Right cardiac atrium (tissue), 5 donors: ENCODE results near the gene SFXN2. TPM values are rescaled to one million over a fixed set of nuclear protein-coding genes. Genes with fewer than 3 reads are reported as not detected.

Experiments used
- ATAC-seq, 2 donors: fragments of 200-7000 bp; cut with Tn5 transposase; one replicate each; pipeline versions ENCODE4 v1.8.0 to v1.9.1; 2020; ENCODE audit warnings: moderate library complexity in 2 of 2, mild to moderate bottlenecking in 1 of 2
- DNase-seq, 3 donors: peaks; one replicate each; pipeline ENCODE4 v3.0.0-alpha.2; 2020
- H3K27ac ChIP-seq: one replicate; pipeline ENCODE4 v1.5.1; 2013; ENCODE audit warnings: mild to moderate bottlenecking, low read length, control low read depth, moderate library complexity
- H3K27me3 ChIP-seq: one replicate; pipeline ENCODE4 v1.6.1; 2013; ENCODE audit not compliant: control insufficient read depth, insufficient read depth
- H3K4me1 ChIP-seq: one replicate; pipeline ENCODE4 v1.6.1; 2013; ENCODE audit warnings: low read length; ENCODE audit not compliant: control insufficient read depth, insufficient read depth
- H3K4me3 ChIP-seq: one replicate; pipeline ENCODE4 v1.5.1; 2013; ENCODE audit warnings: low read length, control low read depth
- H3K9me3 ChIP-seq: one replicate; pipeline ENCODE4 v1.6.1; 2013; ENCODE audit warnings: low read length; ENCODE audit not compliant: control insufficient read depth
- WGBS: extraction: QIAGEN DNeasy Blood & Tissue Kit; methylation state at CpG from one replicate; pipeline ENCODE4 v1.1.7; 2013; 5-methylcytosine and 5-hydroxymethylcytosine counted together
- intact Hi-C, 4 donors: fragments of 100-400 bp; cut with DNase I; formaldehyde crosslinking; loops; one replicate each; pipeline versions ENCODE4 v1.11.0 to v1.14.0; 2022 to 2023
- polyA plus RNA-seq: library from polyadenylated mRNA; stranded (reverse); fragments of 200-250 nt; gene quantifications from one replicate; pipeline ENCODE4 v1.2.3, GENCODE V29; 2013
- total RNA-seq, 4 donors: library from RNA; stranded (reverse); fragmentation: NEBNext Ultra II Directional; extraction: Animal tissue kit (Norgen Biotek cat#: 25700); gene quantifications; one replicate each; pipeline ENCODE4 v1.2.1, GENCODE V29; 2021
- donor health status: healthy with polysubstance abuse.
- donor health status: DM: no; HTN: yes; CAD: no.
- donor health status: DM: no; HTN: no; CAD: no.
- donor health status: DM: no; HTN: yes; CAD: no; lungs with severe emphysema.
- donor health status: DM: yes; HTN: yes; CAD: no.

Gene SFXN2
- total and polyA plus RNA-seq, 5 donors = 1.8 to 4.8 (median 2.3) TPM

DNA sequence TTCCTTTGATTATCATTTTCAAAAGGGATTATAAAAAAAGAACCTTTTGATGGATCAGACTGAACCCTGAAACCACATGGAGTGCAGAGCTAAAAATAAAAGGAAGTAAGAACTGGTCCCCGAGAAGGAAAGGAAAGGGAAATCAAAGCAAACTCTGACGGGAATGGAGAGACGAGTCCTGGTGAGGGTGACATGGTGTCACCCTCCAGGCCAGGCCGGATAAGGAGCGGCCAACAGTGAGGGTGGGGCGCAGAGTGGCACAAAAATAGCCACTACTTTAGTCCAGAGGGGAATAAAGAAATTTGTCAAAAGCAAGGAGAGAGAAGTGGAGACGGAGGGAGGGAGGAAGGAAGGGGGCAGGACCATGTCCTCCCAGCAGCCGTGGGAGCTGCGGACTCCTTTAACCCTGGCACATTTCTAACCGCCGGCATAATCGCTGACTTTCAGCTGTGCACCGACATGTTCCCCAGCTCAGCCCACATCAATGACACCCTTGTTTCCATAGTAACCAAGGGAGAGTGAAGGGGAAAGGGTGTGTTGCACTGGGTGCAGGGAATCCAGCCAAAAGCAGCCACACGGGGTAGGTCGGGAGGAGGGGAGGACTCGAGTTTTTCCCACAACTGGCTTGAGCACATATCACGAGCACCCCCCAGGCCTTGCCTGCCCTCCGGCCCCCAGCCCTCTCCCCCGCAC, 40.5 kb upstream of the SFXN2 start:
- Histone ChIP-seq H3K27ac (peak overlapping the region; percentile 84), H3K4me1 (peaks cover 20% of the 10 kb centered on the region), H3K27me3 (no peaks in the 10 kb centered on the region), H3K4me3 (peak overlapping the region; percentile 30), H3K9me3 (no peaks in the 10 kb centered on the region)
- ATAC-seq (peak; percentile 77 to 83), DNase-seq (peak; percentile 76 to 88 (median 85))
- intact Hi-C loops = loop anchor here in 1 of 4 donors (5.0 kb wide), 1 partner anchor 38 kb away; the partner anchor contains the start of genes ARL3 and SFXN2
- WGBS = 2% methylated on average over 19 of the region's 19 CpGs

DNA sequence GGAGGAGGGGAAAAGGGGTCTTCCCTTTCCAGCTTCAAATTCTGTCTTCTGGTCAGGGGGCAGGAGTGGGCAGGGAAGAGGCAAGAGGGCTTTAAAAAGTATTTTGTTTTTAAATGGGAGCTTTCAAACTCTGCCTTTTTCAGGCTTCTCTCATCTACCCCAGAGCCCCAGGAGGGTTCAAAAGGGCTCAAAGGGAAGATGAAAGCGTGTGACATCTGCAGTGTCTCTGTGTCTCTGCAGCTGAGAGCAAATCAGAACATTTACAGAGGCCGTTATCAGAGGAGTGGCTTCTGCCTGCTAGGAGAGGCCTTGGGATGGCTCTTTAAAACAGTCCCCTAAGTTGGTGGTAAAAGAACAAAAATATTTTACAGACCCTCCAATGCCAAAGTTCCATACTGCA, 39.9 kb upstream of the SFXN2 start:
- H3K4me1 ChIP-seq = peaks cover 15% of the 10 kb centered on the region
- no peaks in the 10 kb centered on the region for H3K9me3 ChIP-seq
- H3K27me3 ChIP-seq = no peaks in the 10 kb centered on the region
- 18% methylated on average over 2 of the region's 2 CpGs for WGBS
- no peak for DNase-seq
- intact Hi-C loops = loop anchor here in 1 of 4 donors (5.0 kb wide), 1 partner anchor 38 kb away; the partner anchor contains the start of genes ARL3 and SFXN2
- peak overlapping the region; percentile 84 for H3K27ac ChIP-seq
- ATAC-seq = no peak
- peak overlapping the region; percentile 30 for H3K4me3 ChIP-seq

DNA sequence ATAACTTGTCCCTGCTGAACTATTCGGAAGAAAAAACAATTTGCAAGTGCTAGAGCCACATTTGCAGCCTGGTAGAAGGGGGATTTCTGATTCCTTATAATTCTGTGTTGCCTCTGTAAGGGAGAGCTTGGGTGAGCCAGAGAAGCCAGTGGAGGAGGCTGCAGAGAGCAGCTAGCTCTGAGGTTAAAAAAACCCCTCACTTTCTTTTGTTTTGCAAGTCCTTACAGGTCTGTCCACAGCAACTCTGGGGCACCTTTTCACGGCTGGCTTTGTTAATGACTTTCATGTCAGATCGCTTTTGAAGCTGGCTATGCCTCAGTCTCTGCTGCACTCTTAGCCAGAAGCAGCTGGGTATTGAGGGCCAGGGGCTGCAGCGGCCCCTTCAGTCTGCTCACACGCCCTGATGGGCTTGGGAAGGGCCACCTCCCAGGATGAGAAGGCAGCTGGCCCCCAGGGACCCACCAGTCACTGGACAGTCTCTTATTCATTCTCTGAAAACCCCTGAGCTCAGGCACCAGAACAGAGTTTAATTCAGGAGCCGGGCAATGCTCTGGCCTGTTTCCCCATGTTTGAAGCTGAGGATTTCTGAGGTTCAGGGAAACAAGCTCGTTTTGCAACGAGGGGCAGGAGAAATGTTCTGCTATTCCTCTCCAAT, 39.3 kb upstream of the SFXN2 start:
- intact Hi-C loops = no loop called here
- peak overlapping the region; percentile 66 for H3K27ac ChIP-seq
- WGBS = 46% methylated on average over 8 of the region's 8 CpGs

DNA sequence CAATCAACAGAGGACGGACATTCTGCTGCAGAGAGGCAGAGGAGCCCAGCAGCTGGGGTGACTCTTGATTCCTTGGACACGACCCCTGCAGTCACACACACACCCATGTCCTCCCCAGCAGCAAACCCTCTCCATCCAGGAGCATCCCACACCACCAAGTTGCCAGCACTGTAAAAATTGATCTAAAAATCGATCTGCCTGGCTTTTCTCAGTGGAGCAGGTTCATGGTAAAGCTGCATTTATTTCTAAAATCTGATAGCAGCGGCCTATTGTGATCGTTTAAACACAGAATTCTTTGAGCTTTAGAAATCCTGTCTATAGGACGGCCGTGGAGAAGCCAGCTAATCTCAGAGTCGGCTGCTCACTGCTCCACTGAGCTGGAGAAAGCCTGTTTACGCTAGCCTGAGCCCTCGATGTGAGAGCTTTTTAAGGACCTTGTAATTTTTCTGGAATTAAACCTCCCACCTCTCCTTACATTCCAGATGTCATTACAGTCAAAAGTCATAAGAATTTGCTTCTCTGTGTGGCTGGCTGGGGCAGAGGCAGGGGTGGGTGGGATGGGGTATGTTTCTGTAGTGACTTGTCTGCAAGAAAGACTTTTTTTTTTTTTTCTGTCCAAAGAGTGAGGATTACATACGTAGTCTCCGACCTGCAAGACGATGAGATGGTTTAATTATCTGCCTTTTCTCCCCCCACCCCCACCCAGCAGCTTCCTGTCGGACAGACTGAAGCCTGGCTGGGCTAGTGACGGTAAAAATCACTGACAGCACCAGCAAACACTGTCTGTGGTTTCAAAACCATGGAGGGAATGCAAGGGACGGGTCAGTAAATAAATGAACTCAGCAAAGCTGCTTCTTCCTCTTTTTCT, 38.5 kb upstream of the SFXN2 start:
- Histone ChIP-seq H3K4me3 (no peak overlapping the region), H3K4me1 (peaks cover 12% of the 10 kb centered on the region), H3K27me3 (no peaks in the 10 kb centered on the region), H3K27ac (peak overlapping the region; percentile 66), H3K9me3 (no peaks in the 10 kb centered on the region)
- ATAC-seq (no peak), DNase-seq (no peak)
- WGBS = 39% methylated on average over 16 of the region's 16 CpGs
- intact Hi-C loops = no loop called here

More for the DNA sequence above, 39.3 kb upstream of the SFXN2 start:
- no peak for ATAC-seq
- H3K4me1 ChIP-seq = peaks cover 12% of the 10 kb centered on the region
- no peaks in the 10 kb centered on the region for H3K27me3 ChIP-seq
- no peak overlapping the region for H3K4me3 ChIP-seq
- H3K9me3 ChIP-seq = no peaks in the 10 kb centered on the region
- DNase-seq = no peak

- H3K9me3 ChIP-seq = no peaks in the 10 kb centered on the region
- peaks cover 12% of the 10 kb centered on the region for H3K4me1 ChIP-seq
- no peak overlapping the region for H3K27ac ChIP-seq
- intact Hi-C loops = no loop called here
- ATAC-seq (no peak), DNase-seq (no peak)
- H3K27me3 ChIP-seq = no peaks in the 10 kb centered on the region
- 71% methylated on average over 9 of the region's 9 CpGs for WGBS
- no peak overlapping the region for H3K4me3 ChIP-seq
Observed at GRCh38 chr10:102676534-102677315, 37.7 kb upstream of the SFXN2 start.

- intact Hi-C loops = no loop called here
- H3K27me3 ChIP-seq = no peaks in the 10 kb centered on the region
- ATAC-seq (no peak), DNase-seq (no peak)
- no peaks in the 10 kb centered on the region for H3K9me3 ChIP-seq
- peak overlapping the region; percentile 73 for H3K27ac ChIP-seq
- H3K4me1 ChIP-seq = peaks cover 12% of the 10 kb centered on the region
- 77% methylated on average over 9 of the region's 9 CpGs for WGBS
- H3K4me3 ChIP-seq = no peak overlapping the region
Observed at GRCh38 chr10:102677331-102678067, 36.9 kb upstream of the SFXN2 start.

GRCh38 chr10:102678068-102678400, 36.4 kb upstream of the SFXN2 start:
- DNase-seq (no peak), ATAC-seq (no peak)
- H3K27ac ChIP-seq = peak overlapping the region; percentile 73
- H3K4me3 ChIP-seq = no peak overlapping the region
- intact Hi-C loops = no loop called here
- H3K4me1 ChIP-seq = peaks cover 12% of the 10 kb centered on the region
- WGBS = 67% methylated on average over 9 of the region's 9 CpGs
- no peaks in the 10 kb centered on the region for H3K27me3 ChIP-seq
- H3K9me3 ChIP-seq = no peaks in the 10 kb centered on the region

DNA sequence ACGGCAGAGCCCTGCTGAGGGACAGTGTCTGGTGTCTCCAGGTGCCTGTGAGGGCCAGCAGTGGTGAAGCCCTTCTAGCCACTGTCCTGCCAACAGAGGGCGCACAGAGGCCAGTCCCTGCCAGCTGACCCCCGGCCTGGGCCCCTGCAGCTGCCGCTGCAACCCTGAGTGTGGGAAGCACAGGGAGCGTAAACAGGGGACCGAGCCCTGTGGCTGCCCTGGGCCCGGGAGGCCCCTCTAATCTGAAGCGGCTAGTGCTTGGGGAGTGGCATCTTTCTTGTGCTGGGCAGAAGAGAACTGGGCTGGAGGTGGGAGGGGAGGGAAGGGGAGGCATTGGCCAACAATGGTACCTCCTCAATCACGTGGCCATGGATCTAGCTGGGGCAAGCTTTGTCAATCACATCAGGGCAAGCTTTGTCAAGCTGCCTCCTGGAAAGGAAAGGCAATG, 35.6 kb upstream of the SFXN2 start:
- peak; percentile 72 to 87 (median 85) for DNase-seq
- Histone ChIP-seq H3K27me3 (no peaks in the 10 kb centered on the region), H3K4me1 (peaks cover 12% of the 10 kb centered on the region), H3K27ac (peak overlapping the region; percentile 31), H3K9me3 (no peaks in the 10 kb centered on the region), H3K4me3 (no peak overlapping the region)
- WGBS = 13% methylated on average over 9 of the region's 9 CpGs
- peak; percentile 54 to 57 for ATAC-seq
- intact Hi-C loops = no loop called here

GRCh38 chr10:102679596-102679995, 34.8 kb upstream of the SFXN2 start:
- intact Hi-C loops = no loop called here
- H3K27ac ChIP-seq = no peak overlapping the region
- WGBS = 95% methylated on average over 4 of the region's 4 CpGs

GRCh38 chr10:102681696-102682095, 32.7 kb upstream of the SFXN2 start:
- intact Hi-C loops = no loop called here
- peaks cover 3% of the 10 kb centered on the region for H3K4me1 ChIP-seq
- no peak overlapping the region for H3K4me3 ChIP-seq
- no peak for DNase-seq
- ATAC-seq = no peak
- 82% methylated on average over 5 of the region's 5 CpGs for WGBS
- no peaks in the 10 kb centered on the region for H3K27me3 ChIP-seq
- H3K27ac ChIP-seq = no peak overlapping the region
- no peaks in the 10 kb centered on the region for H3K9me3 ChIP-seq

More at GRCh38 chr10:102679596-102679995, 34.8 kb upstream of the SFXN2 start:
- ATAC-seq = no peak
- Histone ChIP-seq H3K9me3 (no peaks in the 10 kb centered on the region), H3K4me1 (peaks cover 8% of the 10 kb centered on the region), H3K4me3 (no peak overlapping the region), H3K27me3 (no peaks in the 10 kb centered on the region)
- DNase-seq = no peak
